ENCODE measurements around the gene CABP7. TPM values are rescaled to one million over a fixed set of nuclear protein-coding genes. Genes with fewer than 3 reads are reported as not detected.

CABP7 gene
- polyA plus RNA-seq, 1 donor (not counting 4 experiments of a cell fraction or from before 2014, with no cell fraction given), result not detected

DNA sequence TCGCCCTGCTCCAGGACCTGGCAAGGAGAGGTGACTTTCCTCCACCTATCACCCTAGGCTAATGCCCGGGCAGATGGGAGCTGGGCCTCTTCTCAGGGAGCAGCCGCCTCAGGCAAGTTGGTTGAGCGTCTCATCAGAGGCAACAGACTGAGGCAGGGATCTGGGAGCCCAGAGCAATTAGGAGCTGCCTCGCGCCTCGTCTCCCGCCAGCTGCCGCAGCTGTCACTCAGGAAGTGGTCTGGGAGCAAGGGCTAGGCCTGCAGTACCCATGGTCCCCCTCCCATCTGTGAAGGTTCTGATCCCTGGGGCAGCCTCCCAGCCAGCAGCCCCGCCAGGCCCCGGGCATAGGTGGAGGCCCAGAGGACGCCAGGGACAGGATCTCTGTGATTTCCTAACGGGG, 4.6 kb upstream of the CABP7 start:
- peaks cover 11% of the 10 kb centered on the region for H3K4me1 ChIP-seq (ENCODE audit: control insufficient read depth, extremely low read depth, insufficient read depth, low read length)
- H3K36me3 ChIP-seq (ENCODE audit: control insufficient read depth in 2 of 2, extremely low read depth in 1 of 2, insufficient read depth in 2 of 2, low read length in 2 of 2), result no peaks in the 10 kb centered on the region
- DNase-seq (ENCODE audit: low read depth, low spot score), result no peak
- TF ChIP-seq CTCF (optimal IDR thresholded peaks at IDR 0.05 in 1 of 3, IDR thresholded peaks at IDR 0.05 in 1 of 3, conservative IDR thresholded peaks at IDR 0.05 in 1 of 3; ENCODE audit: extremely low read depth in 1 of 3, insufficient read depth in 2 of 3, low read length in 3 of 3), result no peak
- TF ChIP-seq EZH2 (IDR thresholded peaks at IDR 0.05; ENCODE audit: low read length), result no peak
- peaks cover 37% of the 10 kb centered on the region for H3K27me3 ChIP-seq (ENCODE audit: control insufficient read depth, extremely low read depth, insufficient read depth, low read length)
- no peak overlapping the region for H3K4me2 ChIP-seq (ENCODE audit: control insufficient read depth, extremely low read depth, insufficient read depth, low read depth, low read length)
- no peak overlapping the region for H2AFZ ChIP-seq (ENCODE audit: control insufficient read depth, low read length)
- H3K4me3 ChIP-seq (ENCODE audit: control insufficient read depth in 2 of 3, extremely low read depth in 1 of 3, insufficient read depth in 2 of 3, low read depth in 1 of 3, low read length in 3 of 3), result no peak overlapping the region
- no peak for FAIRE-seq
- no peak overlapping the region for H3K9ac ChIP-seq (ENCODE audit: control insufficient read depth, extremely low read depth, insufficient read depth, low read length)
- dilution Hi-C loops (cut with MboI; ENCODE audit: extremely low pct_ligation_motif_present, low sequenced_read_pairs), result no loop called here
- peaks cover 5% of the 10 kb centered on the region for H4K20me1 ChIP-seq (ENCODE audit: control insufficient read depth, extremely low read depth, insufficient read depth, low read length)
- H3K9me3 ChIP-seq (ENCODE audit: control insufficient read depth, low read depth, low read length), result no peaks in the 10 kb centered on the region
- H3K27ac ChIP-seq (ENCODE audit: control insufficient read depth, insufficient read depth, low read length), result no peak overlapping the region
- no peaks in the 10 kb centered on the region for H3K79me2 ChIP-seq (ENCODE audit: control insufficient read depth, insufficient read depth, low read length)
- no peaks in the 10 kb centered on the region for H3K9me1 ChIP-seq (ENCODE audit: control insufficient read depth, extremely low read depth, insufficient read depth, low read length)

GRCh38 chr22:29715705-29716104, 4.1 kb upstream of the CABP7 start:
- dilution Hi-C loops (cut with MboI; ENCODE audit: extremely low pct_ligation_motif_present, low sequenced_read_pairs), result no loop called here
- no peak overlapping the region for H3K27ac ChIP-seq (ENCODE audit: control insufficient read depth, insufficient read depth, low read length)
- no peak overlapping the region for H2AFZ ChIP-seq (ENCODE audit: control insufficient read depth, low read length)
- peaks cover 5% of the 10 kb centered on the region for H4K20me1 ChIP-seq (ENCODE audit: control insufficient read depth, extremely low read depth, insufficient read depth, low read length)
- H3K27me3 ChIP-seq (ENCODE audit: control insufficient read depth, extremely low read depth, insufficient read depth, low read length), result peaks cover 38% of the 10 kb centered on the region
- no peak overlapping the region for H3K9ac ChIP-seq (ENCODE audit: control insufficient read depth, extremely low read depth, insufficient read depth, low read length)
- H3K4me1 ChIP-seq (ENCODE audit: control insufficient read depth, extremely low read depth, insufficient read depth, low read length), result peaks cover 11% of the 10 kb centered on the region
- DNase-seq (ENCODE audit: low read depth, low spot score), result no peak
- no peaks in the 10 kb centered on the region for H3K9me1 ChIP-seq (ENCODE audit: control insufficient read depth, extremely low read depth, insufficient read depth, low read length)
- no peak overlapping the region for H3K4me2 ChIP-seq (ENCODE audit: control insufficient read depth, extremely low read depth, insufficient read depth, low read depth, low read length)
- no peak overlapping the region for H3K4me3 ChIP-seq (ENCODE audit: control insufficient read depth in 2 of 3, extremely low read depth in 1 of 3, insufficient read depth in 2 of 3, low read depth in 1 of 3, low read length in 3 of 3)
- no peak for TF ChIP-seq EZH2 (IDR thresholded peaks at IDR 0.05; ENCODE audit: low read length)
- no peak for TF ChIP-seq CTCF (optimal IDR thresholded peaks at IDR 0.05 in 1 of 3, IDR thresholded peaks at IDR 0.05 in 1 of 3, conservative IDR thresholded peaks at IDR 0.05 in 1 of 3; ENCODE audit: extremely low read depth in 1 of 3, insufficient read depth in 2 of 3, low read length in 3 of 3)
- FAIRE-seq, result no peak
- H3K36me3 ChIP-seq (ENCODE audit: control insufficient read depth in 2 of 2, extremely low read depth in 1 of 2, insufficient read depth in 2 of 2, low read length in 2 of 2), result no peaks in the 10 kb centered on the region
- no peaks in the 10 kb centered on the region for H3K9me3 ChIP-seq (ENCODE audit: control insufficient read depth, low read depth, low read length)
- H3K79me2 ChIP-seq (ENCODE audit: control insufficient read depth, insufficient read depth, low read length), result no peaks in the 10 kb centered on the region
